HepG2 (cell line): Measurements from ENCODE around the gene VCPKMT. TPM values are rescaled to one million over a fixed set of nuclear protein-coding genes. Genes with fewer than 3 reads are reported as not detected.

Experiments used
- ATF5 ChIP-seq: sonication (generic); formaldehyde crosslinking; IDR thresholded peaks from 2 replicates; pipeline ENCODE4 v1.4.0; 2020; ENCODE audit warnings: mild to moderate bottlenecking, low read depth, missing genetic modification reagents
- ATF7-NPFF ChIP-seq: sonication (generic); formaldehyde crosslinking; IDR thresholded peaks from 2 replicates; pipeline ENCODE4 v1.8.1; 2023; ENCODE audit warnings: mild to moderate bottlenecking, low read depth, missing genetic modification reagents, moderate library complexity
- BCL6 ChIP-seq: IDR thresholded peaks from 2 replicates; pipeline ENCODE4 v1.6.1; 2016; ENCODE audit warnings: missing genetic modification reagents, missing compliant biosample characterization
- CEBPB ChIP-seq: IDR thresholded peaks from 2 replicates; pipeline ENCODE4 v1.6.1; 2011; ENCODE audit warnings: low read depth, low read length, improper control_type of control experiment, borderline replicate concordance
- CENPX ChIP-seq: sonication (generic); formaldehyde crosslinking; IDR thresholded peaks from 2 replicates; pipeline ENCODE4 v1.9.0; 2021; ENCODE audit warnings: mild to moderate bottlenecking, missing genetic modification reagents, moderate library complexity
- CREM ChIP-seq, 2 experiments: sonication (generic) in 1 of 2; formaldehyde crosslinking in 1 of 2; IDR thresholded peaks; 2 replicates each; pipeline versions ENCODE4 v1.4.0 to v1.6.1; 2016 to 2020; ENCODE audit warnings: antibody characterized with exemption in 1 of 2, mild to moderate bottlenecking in 1 of 2, missing genetic modification reagents in 1 of 2
- KLF6 ChIP-seq: IDR thresholded peaks from 2 replicates; pipeline ENCODE4 v1.8.0; 2016; ENCODE audit warnings: missing biosample characterization, missing genetic modification reagents
- PATZ1 ChIP-seq: sonication (generic); formaldehyde crosslinking; IDR thresholded peaks from 2 replicates; pipeline ENCODE4 v1.4.0; 2020; ENCODE audit warnings: missing genetic modification reagents
- PLSCR1 ChIP-seq: sonication (generic); formaldehyde crosslinking; IDR thresholded peaks from 2 replicates; pipeline ENCODE4 v1.5.0; 2020; ENCODE audit warnings: missing genetic modification reagents, mild to moderate bottlenecking, borderline replicate concordance
- STAG1 ChIP-seq: sonication (generic); formaldehyde crosslinking; IDR thresholded peaks from 2 replicates; pipeline ENCODE4 v1.4.0; 2020; ENCODE audit warnings: missing genetic modification reagents
- TBL1XR1 ChIP-seq: fragments of 150-350 bp; IDR thresholded peaks from 2 replicates; pipeline ENCODE4 v1.6.1; 2014; ENCODE audit warnings: borderline replicate concordance, low read length; ENCODE audit not compliant: partially characterized antibody
- THYN1 ChIP-seq: sonication (generic); formaldehyde crosslinking; IDR thresholded peaks from 2 replicates; pipeline ENCODE4 v1.8.1; 2023; ENCODE audit warnings: low read depth, mild to moderate bottlenecking, moderate library complexity, missing genetic modification reagents, borderline replicate concordance
- ZBTB38 ChIP-seq: sonication (generic); formaldehyde crosslinking; IDR thresholded peaks from 2 replicates; pipeline ENCODE4 v1.5.1; 2020; ENCODE audit warnings: mild to moderate bottlenecking, missing genetic modification reagents
- ZNF160 ChIP-seq: sonication (generic); formaldehyde crosslinking; IDR thresholded peaks from 2 replicates; pipeline ENCODE4 v1.8.0; 2022; ENCODE audit warnings: mild to moderate bottlenecking, inconsistent platforms, missing genetic modification reagents
- ZNF331 ChIP-seq: sonication (generic); formaldehyde crosslinking; IDR thresholded peaks from 2 replicates; pipeline ENCODE4 v1.4.0; 2020; ENCODE audit warnings: missing genetic modification reagents
- ZNF512B ChIP-seq: sonication (generic); formaldehyde crosslinking; IDR thresholded peaks from 2 replicates; pipeline ENCODE4 v1.5.1; 2020; ENCODE audit warnings: missing genetic modification reagents, mild to moderate bottlenecking, borderline replicate concordance
- ZNF530 ChIP-seq: sonication (generic); formaldehyde crosslinking; IDR thresholded peaks from 2 replicates; pipeline ENCODE4 v1.5.0; 2020; ENCODE audit warnings: low read depth, mild to moderate bottlenecking, missing genetic modification reagents
- ZNF550 ChIP-seq: sonication (generic); formaldehyde crosslinking; IDR thresholded peaks from 2 replicates; pipeline ENCODE4 v1.4.0; 2020; ENCODE audit warnings: mild to moderate bottlenecking, missing genetic modification reagents, borderline replicate concordance
- ZNF691 ChIP-seq: sonication (generic); formaldehyde crosslinking; IDR thresholded peaks from 2 replicates; pipeline ENCODE4 v1.4.0; 2020; ENCODE audit warnings: missing genetic modification reagents, low read depth, mild to moderate bottlenecking, borderline replicate concordance
- ZNF740 ChIP-seq: sonication (generic); formaldehyde crosslinking; IDR thresholded peaks from 2 replicates; pipeline ENCODE4 v1.4.0; 2020; ENCODE audit warnings: missing genetic modification reagents
- polyA plus RNA-seq, 8 experiments: library from polyadenylated mRNA; depleted of rRNA in 3 of 8; stranded (reverse) in 7 of 8; unstranded in 1 of 8; fragments of >200 nt; fragmentation: Illumina TruSeq in 4 of 8; extraction: Trizol in 4 of 8; gene quantifications; 2 replicates each; pipeline versions ENCODE4 v1.2.1 to v1.2.3, GENCODE V29; 2011 to 2016; ENCODE audit warnings: low read depth in 4 of 8, missing spikeins in 1 of 8, mixed read lengths in 1 of 8; ENCODE audit not compliant: insufficient read depth in 1 of 8
- total RNA-seq, 5 experiments: library from RNA; depleted of rRNA; stranded (reverse); fragments of >200 nt; fragmentation: Illumina TruSeq; extraction: Trizol; gene quantifications; 2 replicates each; pipeline ENCODE4 v1.2.3, GENCODE V29; 2016; ENCODE audit warnings: low read depth in 1 of 5

VCPKMT gene
- total and polyA plus RNA-seq, 2 of the 13 experiments (the other 11 are each of a cell fraction or from before 2014, with no cell fraction given) = 3.9 to 5.4 TPM

GRCh38 chr14:50062438-50063085, 53.8 kb downstream of the VCPKMT start (continued):
- TF ChIP-seq CENPX (CRISPR knock-in tag) (no peak), KLF6 (CRISPR knock-in tag) (no peak), CREM (IDR thresholded peaks at IDR 0.05) (no peak), CREM (CRISPR knock-in tag; IDR thresholded peaks at IDR 0.05) (no peak), PLSCR1 (no peak), PATZ1 (0 out of 2 replicates have a peak, but pooled peaks have one; percentile 16), ATF5 (CRISPR knock-in tag) (no peak), ZNF740 (no peak), ZNF160 (CRISPR knock-in tag) (no peak), THYN1 (CRISPR knock-in tag) (no peak), ZNF512B (CRISPR knock-in tag) (peak; percentile 73; the same call in 1 of the 2 replicates), STAG1 (CRISPR knock-in tag) (peak; percentile 33), CEBPB (no peak), TBL1XR1 (no peak), ZNF550 (CRISPR knock-in tag) (no peak), ZNF530 (CRISPR knock-in tag) (no peak), ZNF691 (CRISPR knock-in tag) (no peak), BCL6 (no peak), ZNF331 (no peak), ZBTB38 (CRISPR knock-in tag) (no peak), ATF7-NPFF (CRISPR knock-in tag) (no peak)
